ENCODE measurements around the gene SELL.
A peak's percentile ranks its signal among the peaks of the same experiment; 100 is the strongest.
"Not testable (repeated sequence)": the region's sequence is repeated elsewhere in the genome, so short reads cannot be mapped to it uniquely, and the experiment has no call there.

The SELL gene

GRCh38 chr1:169689395-169689794 is 22.0 kb downstream of the SELL start:
- WGBS, 2 experiments (ENCODE audit: insufficient coverage in 2 of 2): 50% methylated on average over 2 of the region's 2 CpGs; no CpG with 5 or more reads in 1 of the 2 experiments
- no peaks in the 10 kb centered on the region for H3K9me3 ChIP-seq (ENCODE audit: control insufficient read depth, low read length)
- H3K4me3 ChIP-seq (ENCODE audit: extremely low read depth, insufficient read depth, low read length, poor library complexity, severe bottlenecking): no peak overlapping the region
- H3K27ac ChIP-seq (ENCODE audit: low read depth, low read length, severe bottlenecking): no peak overlapping the region
- no peaks in the 10 kb centered on the region for H3K4me1 ChIP-seq (ENCODE audit: control insufficient read depth, insufficient read depth, low read length, poor library complexity, severe bottlenecking)
- no peaks in the 10 kb centered on the region for H3K36me3 ChIP-seq (ENCODE audit: control insufficient read depth, insufficient read depth, low read length)

- not testable (repeated sequence) for H3K9me3 ChIP-seq (ENCODE audit: control insufficient read depth, low read length); H3K27ac ChIP-seq (ENCODE audit: low read depth, low read length, severe bottlenecking); H3K4me3 ChIP-seq (ENCODE audit: extremely low read depth, insufficient read depth, low read length, poor library complexity, severe bottlenecking); H3K4me1 ChIP-seq (ENCODE audit: control insufficient read depth, insufficient read depth, low read length, poor library complexity, severe bottlenecking); H3K36me3 ChIP-seq (ENCODE audit: control insufficient read depth, insufficient read depth, low read length)
- no CpG with 5 or more reads among the region's 5 CpGs for WGBS, 2 experiments (ENCODE audit: insufficient coverage in 2 of 2)
These were observed 23.0 kb downstream of the SELL start for GRCh38 chr1:169688377-169688776.

GRCh38 chr1:169683661-169684060 is 27.8 kb downstream of the SELL start:
- H3K36me3 ChIP-seq (ENCODE audit: control insufficient read depth, insufficient read depth, low read length): no peaks in the 10 kb centered on the region
- WGBS, 2 experiments (ENCODE audit: insufficient coverage in 2 of 2): 87 to 96% methylated on average over 3 of the region's 3 CpGs
- no peak overlapping the region for H3K4me3 ChIP-seq (ENCODE audit: extremely low read depth, insufficient read depth, low read length, poor library complexity, severe bottlenecking)

GRCh38 chr1:169683168-169683567 is 28.3 kb downstream of the SELL start:
- WGBS, 2 experiments (ENCODE audit: insufficient coverage in 2 of 2): 60 to 62% methylated on average over 2 to 4 of the region's 4 CpGs
- H3K27ac ChIP-seq (ENCODE audit: low read depth, low read length, severe bottlenecking); H3K4me3 ChIP-seq (ENCODE audit: extremely low read depth, insufficient read depth, low read length, poor library complexity, severe bottlenecking); H3K9me3 ChIP-seq (ENCODE audit: control insufficient read depth, low read length); H3K4me1 ChIP-seq (ENCODE audit: control insufficient read depth, insufficient read depth, low read length, poor library complexity, severe bottlenecking); H3K36me3 ChIP-seq (ENCODE audit: control insufficient read depth, insufficient read depth, low read length): not testable (repeated sequence)

More at GRCh38 chr1:169683661-169684060, 27.8 kb downstream of the SELL start:
- Histone ChIP-seq H3K27ac (ENCODE audit: low read depth, low read length, severe bottlenecking) (no peak overlapping the region), H3K4me1 (ENCODE audit: control insufficient read depth, insufficient read depth, low read length, poor library complexity, severe bottlenecking) (peaks cover 5% of the 10 kb centered on the region), H3K9me3 (ENCODE audit: control insufficient read depth, low read length) (no peaks in the 10 kb centered on the region)

- Histone ChIP-seq H3K4me3 (ENCODE audit: extremely low read depth, insufficient read depth, low read length, poor library complexity, severe bottlenecking) (no peak overlapping the region), H3K4me1 (ENCODE audit: control insufficient read depth, insufficient read depth, low read length, poor library complexity, severe bottlenecking) (peaks cover 5% of the 10 kb centered on the region)
- 20% methylated on average over 2 of the region's 2 CpGs; no CpG with 5 or more reads in 1 of the 2 experiments for WGBS, 2 experiments (ENCODE audit: insufficient coverage in 2 of 2)
These were observed 29.3 kb downstream of the SELL start for GRCh38 chr1:169682071-169682470.

GRCh38 chr1:169681140-169681539 is 30.3 kb downstream of the SELL start:
- 73 to 75% methylated on average over 1 of the region's 2 CpGs for WGBS, 2 experiments (ENCODE audit: insufficient coverage in 2 of 2)
- H3K9me3 ChIP-seq (ENCODE audit: control insufficient read depth, low read length): no peaks in the 10 kb centered on the region
- H3K27ac ChIP-seq (ENCODE audit: low read depth, low read length, severe bottlenecking): no peak overlapping the region
- no peaks in the 10 kb centered on the region for H3K36me3 ChIP-seq (ENCODE audit: control insufficient read depth, insufficient read depth, low read length)
- no peak overlapping the region for H3K4me3 ChIP-seq (ENCODE audit: extremely low read depth, insufficient read depth, low read length, poor library complexity, severe bottlenecking)
- peaks cover 5% of the 10 kb centered on the region for H3K4me1 ChIP-seq (ENCODE audit: control insufficient read depth, insufficient read depth, low read length, poor library complexity, severe bottlenecking)

More at GRCh38 chr1:169682071-169682470, 29.3 kb downstream of the SELL start:
- Histone ChIP-seq H3K9me3 (ENCODE audit: control insufficient read depth, low read length) (no peaks in the 10 kb centered on the region), H3K27ac (ENCODE audit: low read depth, low read length, severe bottlenecking) (no peak overlapping the region), H3K36me3 (ENCODE audit: control insufficient read depth, insufficient read depth, low read length) (no peaks in the 10 kb centered on the region)

GRCh38 chr1:169680377-169681019 is 30.9 kb downstream of the SELL start:
- no peak overlapping the region for H3K27ac ChIP-seq (ENCODE audit: low read depth, low read length, severe bottlenecking)
- 61 to 66% methylated on average over 4 to 5 of the region's 6 CpGs for WGBS, 2 experiments (ENCODE audit: insufficient coverage in 2 of 2)
- H3K4me1 ChIP-seq (ENCODE audit: control insufficient read depth, insufficient read depth, low read length, poor library complexity, severe bottlenecking): peaks cover 5% of the 10 kb centered on the region
- no peak overlapping the region for H3K4me3 ChIP-seq (ENCODE audit: extremely low read depth, insufficient read depth, low read length, poor library complexity, severe bottlenecking)
- H3K9me3 ChIP-seq (ENCODE audit: control insufficient read depth, low read length): no peaks in the 10 kb centered on the region
- no peaks in the 10 kb centered on the region for H3K36me3 ChIP-seq (ENCODE audit: control insufficient read depth, insufficient read depth, low read length)

- Histone ChIP-seq H3K36me3 (ENCODE audit: control insufficient read depth, insufficient read depth, low read length) (no peaks in the 10 kb centered on the region), H3K4me3 (ENCODE audit: extremely low read depth, insufficient read depth, low read length, poor library complexity, severe bottlenecking) (no peak overlapping the region), H3K9me3 (ENCODE audit: control insufficient read depth, low read length) (no peaks in the 10 kb centered on the region), H3K4me1 (ENCODE audit: control insufficient read depth, insufficient read depth, low read length, poor library complexity, severe bottlenecking) (peaks cover 5% of the 10 kb centered on the region), H3K27ac (ENCODE audit: low read depth, low read length, severe bottlenecking) (no peak overlapping the region)
- WGBS, 2 experiments (ENCODE audit: insufficient coverage in 2 of 2): 71 to 85% methylated on average over 2 of the region's 3 CpGs
These were observed 31.7 kb downstream of the SELL start for GRCh38 chr1:169679692-169680091.

GRCh38 chr1:169676001-169676400 is 35.4 kb downstream of the SELL start:
- 40 to 100% methylated on average over 1 of the region's 2 CpGs for WGBS, 2 experiments (ENCODE audit: insufficient coverage in 2 of 2)
- no peaks in the 10 kb centered on the region for H3K36me3 ChIP-seq (ENCODE audit: control insufficient read depth, insufficient read depth, low read length)

GRCh38 chr1:169670836-169671235 is 40.6 kb downstream of the SELL start:
- WGBS, 2 experiments (ENCODE audit: insufficient coverage in 2 of 2): 56 to 67% methylated on average over 2 of the region's 3 CpGs

More at GRCh38 chr1:169676001-169676400, 35.4 kb downstream of the SELL start:
- Histone ChIP-seq H3K4me1 (ENCODE audit: control insufficient read depth, insufficient read depth, low read length, poor library complexity, severe bottlenecking) (peaks cover 5% of the 10 kb centered on the region), H3K9me3 (ENCODE audit: control insufficient read depth, low read length) (no peaks in the 10 kb centered on the region), H3K4me3 (ENCODE audit: extremely low read depth, insufficient read depth, low read length, poor library complexity, severe bottlenecking) (no peak overlapping the region), H3K27ac (ENCODE audit: low read depth, low read length, severe bottlenecking) (no peak overlapping the region)

GRCh38 chr1:169670244-169670643 is 41.2 kb downstream of the SELL start:
- not testable (repeated sequence) for H3K27ac ChIP-seq (ENCODE audit: low read depth, low read length, severe bottlenecking); H3K9me3 ChIP-seq (ENCODE audit: control insufficient read depth, low read length); H3K4me1 ChIP-seq (ENCODE audit: control insufficient read depth, insufficient read depth, low read length, poor library complexity, severe bottlenecking); H3K36me3 ChIP-seq (ENCODE audit: control insufficient read depth, insufficient read depth, low read length); H3K4me3 ChIP-seq (ENCODE audit: extremely low read depth, insufficient read depth, low read length, poor library complexity, severe bottlenecking)
- WGBS, 2 experiments (ENCODE audit: insufficient coverage in 2 of 2): 100% methylated on average over 1 of the region's 3 CpGs; no CpG with 5 or more reads in 1 of the 2 experiments

More at GRCh38 chr1:169670836-169671235, 40.6 kb downstream of the SELL start:
- H3K4me3 ChIP-seq (ENCODE audit: extremely low read depth, insufficient read depth, low read length, poor library complexity, severe bottlenecking): no peak overlapping the region
- peak overlapping the region; percentile 2 for H3K27ac ChIP-seq (ENCODE audit: low read depth, low read length, severe bottlenecking)
- no peaks in the 10 kb centered on the region for H3K9me3 ChIP-seq (ENCODE audit: control insufficient read depth, low read length)
- H3K36me3 ChIP-seq (ENCODE audit: control insufficient read depth, insufficient read depth, low read length): no peaks in the 10 kb centered on the region
- H3K4me1 ChIP-seq (ENCODE audit: control insufficient read depth, insufficient read depth, low read length, poor library complexity, severe bottlenecking): no peaks in the 10 kb centered on the region
